HEK293 (cell line): Measurements from ENCODE around the gene PTPRK.

Experiments
- CTCF ChIA-PET: fragments of 350-600 bp; formaldehyde crosslinking; extraction: SDS; loops from one replicate; lab custom pipeline; 2021; ENCODE audit warnings: antibody characterized with exemption; lab: Yijun Ruan, JAX
- POLR2A ChIA-PET: fragments of 300-600 bp; formaldehyde crosslinking; extraction: SDS; loops from one replicate; lab custom pipeline; 2020; ENCODE audit warnings: antibody characterized with exemption, inconsistent platforms; lab: Yijun Ruan, JAX
- H3K27ac ChIP-seq: fragments of 200-500 bp; sonication (Bioruptor generic); 2 replicates; pipeline ENCODE4 v1.5.1; 2014; ENCODE audit warnings: low read depth, low read length, control low read depth, inconsistent platforms; ENCODE audit errors: extremely low read depth
- H3K36me3 ChIP-seq, 2 experiments: fragments of 200-500 bp in 1 of 2; sonication (Bioruptor generic) in 1 of 2; 1 replicate in 1 of 2; 2 replicates in 1 of 2; pipeline ENCODE4 v1.5.1; 2014 to 2017; ENCODE audit warnings: inconsistent platforms in 2 of 2, low read length in 2 of 2; ENCODE audit not compliant: control insufficient read depth in 2 of 2, insufficient read depth in 1 of 2
- H3K4me1 ChIP-seq: fragments of 200-500 bp; sonication (Bioruptor generic); 2 replicates; pipeline ENCODE4 v1.5.1; 2014; ENCODE audit warnings: mild to moderate bottlenecking, low read length, inconsistent platforms; ENCODE audit not compliant: control insufficient read depth, insufficient read depth
- H3K4me3 ChIP-seq: 2 replicates; pipeline ENCODE4 v1.5.1; 2011; ENCODE audit warnings: low read depth, mild to moderate bottlenecking, control low read depth, low read length, moderate library complexity
- H3K9me3 ChIP-seq: fragments of 200-500 bp; sonication (Bioruptor generic); 2 replicates; pipeline ENCODE4 v1.5.1; 2014; ENCODE audit warnings: low read depth, low read length, inconsistent platforms; ENCODE audit not compliant: control insufficient read depth, insufficient read depth
- PRDM6 ChIP-seq: fragments of 450-650 bp; formaldehyde crosslinking; IDR thresholded peaks from 2 replicates; pipeline ENCODE4 v1.5.1; 2017; ENCODE audit warnings: missing biosample characterization, missing genetic modification characterization
- SCRT1 ChIP-seq: fragments of 450-650 bp; formaldehyde crosslinking; IDR thresholded peaks from 2 replicates; pipeline ENCODE4 v1.5.1; 2016; ENCODE audit warnings: missing biosample characterization, missing genetic modification characterization, borderline replicate concordance
- ZBTB6 ChIP-seq: fragments of 450-650 bp; formaldehyde crosslinking; IDR thresholded peaks from 2 replicates; pipeline ENCODE4 v1.5.1; 2017; ENCODE audit warnings: missing biosample characterization, missing genetic modification characterization
- ZFP41 ChIP-seq: fragments of 450-650 bp; formaldehyde crosslinking; IDR thresholded peaks from 2 replicates; pipeline ENCODE4 v1.5.1; 2016; ENCODE audit warnings: missing biosample characterization, missing genetic modification characterization, borderline replicate concordance
- ZNF121 ChIP-seq: fragments of 450-650 bp; formaldehyde crosslinking; IDR thresholded peaks from 2 replicates; pipeline ENCODE4 v1.5.1; 2016; ENCODE audit warnings: missing biosample characterization, missing genetic modification characterization
- ZNF18 ChIP-seq: fragments of 450-650 bp; formaldehyde crosslinking; IDR thresholded peaks from 2 replicates; pipeline ENCODE4 v1.5.1; 2016; ENCODE audit warnings: missing biosample characterization, missing genetic modification characterization
- ZNF24 ChIP-seq: fragments of 450-650 bp; formaldehyde crosslinking; IDR thresholded peaks from 2 replicates; pipeline ENCODE4 v1.5.1; 2016; ENCODE audit warnings: missing biosample characterization, missing genetic modification characterization
- ZNF391 ChIP-seq: fragments of 450-650 bp; formaldehyde crosslinking; IDR thresholded peaks from 2 replicates; pipeline ENCODE4 v1.5.1; 2016; ENCODE audit warnings: low read depth, missing biosample characterization, missing genetic modification characterization, borderline replicate concordance
- ZNF521 ChIP-seq: fragments of 450-650 bp; formaldehyde crosslinking; IDR thresholded peaks from 2 replicates; pipeline ENCODE4 v1.5.1; 2017; ENCODE audit warnings: missing biosample characterization, mild to moderate bottlenecking, missing genetic modification characterization
- ZNF692 ChIP-seq: fragments of 450-650 bp; formaldehyde crosslinking; IDR thresholded peaks from 2 replicates; pipeline ENCODE4 v1.5.1; 2016; ENCODE audit warnings: missing biosample characterization, missing genetic modification characterization
- TF ChIP-seq, protein P1 (sequence below): fragments of 450-650 bp; formaldehyde crosslinking; IDR thresholded peaks from 2 replicates; pipeline ENCODE4 v1.5.1; 2016; ENCODE audit warnings: missing biosample characterization, missing genetic modification characterization, borderline replicate concordance
- TF ChIP-seq, protein P2 (sequence below): fragments of 450-650 bp; formaldehyde crosslinking; IDR thresholded peaks from 2 replicates; pipeline ENCODE4 v1.5.1; 2016; ENCODE audit warnings: missing biosample characterization, missing genetic modification characterization
- TF ChIP-seq, protein P3 (sequence below): fragments of 450-650 bp; formaldehyde crosslinking; conservative IDR thresholded peaks from 2 replicates; pipeline ENCODE4 v1.5.1; 2016; ENCODE audit warnings: low read depth, missing biosample characterization, missing genetic modification characterization

PTPRK gene

DNA sequence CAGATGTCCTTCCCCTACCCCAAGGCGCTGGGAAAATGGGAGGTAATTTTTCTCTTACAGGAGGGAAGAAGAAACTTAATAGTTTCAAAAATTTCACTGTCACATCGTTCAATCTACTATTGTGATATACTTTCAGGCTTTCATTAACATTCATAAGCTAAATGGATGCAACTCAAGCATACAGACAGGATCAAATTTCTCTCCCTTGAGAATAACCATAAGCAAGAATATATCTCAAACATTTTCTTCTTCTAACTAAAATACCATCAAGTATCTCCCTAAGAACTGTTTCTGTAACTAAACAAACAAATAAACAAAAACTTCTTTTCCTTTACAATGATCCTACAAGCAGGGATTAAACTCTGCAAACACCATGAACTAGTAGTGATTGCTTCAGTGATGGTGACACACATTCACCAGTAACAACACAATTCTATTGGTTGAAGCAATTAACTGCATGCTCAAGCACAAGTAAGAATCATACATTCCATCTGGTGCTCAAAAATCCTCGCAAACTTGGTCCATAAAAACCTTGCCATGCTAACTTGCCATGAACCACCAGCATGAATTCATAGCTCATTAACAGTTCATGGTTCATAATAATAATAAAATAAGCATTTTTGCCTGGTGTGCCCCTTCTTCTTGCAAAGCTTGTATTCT lies 183.8 kb downstream of the PTPRK start:
- Histone ChIP-seq H3K9me3 (no peaks in the 10 kb centered on the region), H3K36me3 (no peaks in the 10 kb centered on the region), H3K27ac (no peak overlapping the region), H3K4me3 (no peak overlapping the region), H3K4me1 (peaks cover 20% of the 10 kb centered on the region)
- ChIA-PET CTCF (interaction anchor here (0.6 to 2.9 kb wide), 4 partner anchors 9 to 605 kb away, joined by 3 to 8 read pairs (median 5); no protein-coding TSS in a partner anchor), POLR2A (interaction anchor here (0.7 kb wide), 1 partner anchor 12 kb away, joined by 3 read pairs; no protein-coding TSS in a partner anchor)
- TF ChIP-seq SCRT1 (tag by site-specific recombination), result no peak
- peak; percentile 27; the same call in 1 of the 2 replicates for TF ChIP-seq PRDM6 (tag by site-specific recombination)

DNA sequence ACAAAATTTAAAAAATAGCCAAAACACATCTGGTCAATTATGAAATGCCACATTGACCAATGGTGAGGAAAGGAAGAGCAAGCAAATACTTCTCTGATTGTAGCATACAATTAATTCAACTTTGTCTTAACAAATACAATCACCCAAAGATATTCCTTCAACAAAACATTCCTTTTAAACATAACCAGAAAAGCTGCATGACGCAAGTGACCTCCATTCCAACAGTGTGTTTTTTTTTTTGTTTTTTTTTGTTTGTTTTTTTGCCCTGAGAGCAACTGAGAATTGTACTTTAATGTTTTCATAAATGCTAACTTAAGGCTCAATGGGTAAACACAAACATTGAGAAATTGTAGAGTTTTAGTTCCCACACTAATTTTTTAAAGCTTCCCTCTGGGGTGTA lies 184.4 kb downstream of the PTPRK start:
- ChIA-PET POLR2A (no interaction called here), CTCF (interaction anchor here (0.6 to 2.9 kb wide), 3 partner anchors 8 to 604 kb away, joined by 5 to 8 read pairs (median 6); no protein-coding TSS in a partner anchor)
- no peaks in the 10 kb centered on the region for H3K9me3 ChIP-seq
- no peak overlapping the region for H3K27ac ChIP-seq
- no peak overlapping the region for H3K4me3 ChIP-seq
- peaks cover 20% of the 10 kb centered on the region for H3K4me1 ChIP-seq
- H3K36me3 ChIP-seq, result no peaks in the 10 kb centered on the region
- no peak for TF ChIP-seq ZNF121 (tag by site-specific recombination)
- no peak for TF ChIP-seq ZBTB6 (tag by site-specific recombination)
- TF ChIP-seq, protein P1, sequence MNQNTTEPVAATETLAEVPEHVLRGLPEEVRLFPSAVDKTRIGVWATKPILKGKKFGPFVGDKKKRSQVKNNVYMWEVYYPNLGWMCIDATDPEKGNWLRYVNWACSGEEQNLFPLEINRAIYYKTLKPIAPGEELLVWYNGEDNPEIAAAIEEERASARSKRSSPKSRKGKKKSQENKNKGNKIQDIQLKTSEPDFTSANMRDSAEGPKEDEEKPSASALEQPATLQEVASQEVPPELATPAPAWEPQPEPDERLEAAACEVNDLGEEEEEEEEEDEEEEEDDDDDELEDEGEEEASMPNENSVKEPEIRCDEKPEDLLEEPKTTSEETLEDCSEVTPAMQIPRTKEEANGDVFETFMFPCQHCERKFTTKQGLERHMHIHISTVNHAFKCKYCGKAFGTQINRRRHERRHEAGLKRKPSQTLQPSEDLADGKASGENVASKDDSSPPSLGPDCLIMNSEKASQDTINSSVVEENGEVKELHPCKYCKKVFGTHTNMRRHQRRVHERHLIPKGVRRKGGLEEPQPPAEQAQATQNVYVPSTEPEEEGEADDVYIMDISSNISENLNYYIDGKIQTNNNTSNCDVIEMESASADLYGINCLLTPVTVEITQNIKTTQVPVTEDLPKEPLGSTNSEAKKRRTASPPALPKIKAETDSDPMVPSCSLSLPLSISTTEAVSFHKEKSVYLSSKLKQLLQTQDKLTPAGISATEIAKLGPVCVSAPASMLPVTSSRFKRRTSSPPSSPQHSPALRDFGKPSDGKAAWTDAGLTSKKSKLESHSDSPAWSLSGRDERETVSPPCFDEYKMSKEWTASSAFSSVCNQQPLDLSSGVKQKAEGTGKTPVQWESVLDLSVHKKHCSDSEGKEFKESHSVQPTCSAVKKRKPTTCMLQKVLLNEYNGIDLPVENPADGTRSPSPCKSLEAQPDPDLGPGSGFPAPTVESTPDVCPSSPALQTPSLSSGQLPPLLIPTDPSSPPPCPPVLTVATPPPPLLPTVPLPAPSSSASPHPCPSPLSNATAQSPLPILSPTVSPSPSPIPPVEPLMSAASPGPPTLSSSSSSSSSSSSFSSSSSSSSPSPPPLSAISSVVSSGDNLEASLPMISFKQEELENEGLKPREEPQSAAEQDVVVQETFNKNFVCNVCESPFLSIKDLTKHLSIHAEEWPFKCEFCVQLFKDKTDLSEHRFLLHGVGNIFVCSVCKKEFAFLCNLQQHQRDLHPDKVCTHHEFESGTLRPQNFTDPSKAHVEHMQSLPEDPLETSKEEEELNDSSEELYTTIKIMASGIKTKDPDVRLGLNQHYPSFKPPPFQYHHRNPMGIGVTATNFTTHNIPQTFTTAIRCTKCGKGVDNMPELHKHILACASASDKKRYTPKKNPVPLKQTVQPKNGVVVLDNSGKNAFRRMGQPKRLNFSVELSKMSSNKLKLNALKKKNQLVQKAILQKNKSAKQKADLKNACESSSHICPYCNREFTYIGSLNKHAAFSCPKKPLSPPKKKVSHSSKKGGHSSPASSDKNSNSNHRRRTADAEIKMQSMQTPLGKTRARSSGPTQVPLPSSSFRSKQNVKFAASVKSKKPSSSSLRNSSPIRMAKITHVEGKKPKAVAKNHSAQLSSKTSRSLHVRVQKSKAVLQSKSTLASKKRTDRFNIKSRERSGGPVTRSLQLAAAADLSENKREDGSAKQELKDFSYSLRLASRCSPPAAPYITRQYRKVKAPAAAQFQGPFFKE (tag by site-specific recombination), result no peak
- no peak for TF ChIP-seq ZNF521 (tag by site-specific recombination)
- TF ChIP-seq ZNF18 (tag by site-specific recombination), result no peak
- TF ChIP-seq, protein P2, sequence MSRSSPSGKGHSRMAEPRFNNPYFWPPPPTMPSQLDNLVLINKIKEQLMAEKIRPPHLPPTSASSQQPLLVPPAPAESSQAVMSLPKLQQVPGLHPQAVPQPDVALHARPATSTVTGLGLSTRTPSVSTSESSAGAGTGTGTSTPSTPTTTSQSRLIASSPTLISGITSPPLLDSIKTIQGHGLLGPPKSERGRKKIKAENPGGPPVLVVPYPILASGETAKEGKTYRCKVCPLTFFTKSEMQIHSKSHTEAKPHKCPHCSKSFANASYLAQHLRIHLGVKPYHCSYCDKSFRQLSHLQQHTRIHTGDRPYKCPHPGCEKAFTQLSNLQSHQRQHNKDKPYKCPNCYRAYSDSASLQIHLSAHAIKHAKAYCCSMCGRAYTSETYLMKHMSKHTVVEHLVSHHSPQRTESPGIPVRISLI (tag by site-specific recombination), result no peak
- no peak for TF ChIP-seq ZFP41 (tag by site-specific recombination)
- TF ChIP-seq, protein P3, sequence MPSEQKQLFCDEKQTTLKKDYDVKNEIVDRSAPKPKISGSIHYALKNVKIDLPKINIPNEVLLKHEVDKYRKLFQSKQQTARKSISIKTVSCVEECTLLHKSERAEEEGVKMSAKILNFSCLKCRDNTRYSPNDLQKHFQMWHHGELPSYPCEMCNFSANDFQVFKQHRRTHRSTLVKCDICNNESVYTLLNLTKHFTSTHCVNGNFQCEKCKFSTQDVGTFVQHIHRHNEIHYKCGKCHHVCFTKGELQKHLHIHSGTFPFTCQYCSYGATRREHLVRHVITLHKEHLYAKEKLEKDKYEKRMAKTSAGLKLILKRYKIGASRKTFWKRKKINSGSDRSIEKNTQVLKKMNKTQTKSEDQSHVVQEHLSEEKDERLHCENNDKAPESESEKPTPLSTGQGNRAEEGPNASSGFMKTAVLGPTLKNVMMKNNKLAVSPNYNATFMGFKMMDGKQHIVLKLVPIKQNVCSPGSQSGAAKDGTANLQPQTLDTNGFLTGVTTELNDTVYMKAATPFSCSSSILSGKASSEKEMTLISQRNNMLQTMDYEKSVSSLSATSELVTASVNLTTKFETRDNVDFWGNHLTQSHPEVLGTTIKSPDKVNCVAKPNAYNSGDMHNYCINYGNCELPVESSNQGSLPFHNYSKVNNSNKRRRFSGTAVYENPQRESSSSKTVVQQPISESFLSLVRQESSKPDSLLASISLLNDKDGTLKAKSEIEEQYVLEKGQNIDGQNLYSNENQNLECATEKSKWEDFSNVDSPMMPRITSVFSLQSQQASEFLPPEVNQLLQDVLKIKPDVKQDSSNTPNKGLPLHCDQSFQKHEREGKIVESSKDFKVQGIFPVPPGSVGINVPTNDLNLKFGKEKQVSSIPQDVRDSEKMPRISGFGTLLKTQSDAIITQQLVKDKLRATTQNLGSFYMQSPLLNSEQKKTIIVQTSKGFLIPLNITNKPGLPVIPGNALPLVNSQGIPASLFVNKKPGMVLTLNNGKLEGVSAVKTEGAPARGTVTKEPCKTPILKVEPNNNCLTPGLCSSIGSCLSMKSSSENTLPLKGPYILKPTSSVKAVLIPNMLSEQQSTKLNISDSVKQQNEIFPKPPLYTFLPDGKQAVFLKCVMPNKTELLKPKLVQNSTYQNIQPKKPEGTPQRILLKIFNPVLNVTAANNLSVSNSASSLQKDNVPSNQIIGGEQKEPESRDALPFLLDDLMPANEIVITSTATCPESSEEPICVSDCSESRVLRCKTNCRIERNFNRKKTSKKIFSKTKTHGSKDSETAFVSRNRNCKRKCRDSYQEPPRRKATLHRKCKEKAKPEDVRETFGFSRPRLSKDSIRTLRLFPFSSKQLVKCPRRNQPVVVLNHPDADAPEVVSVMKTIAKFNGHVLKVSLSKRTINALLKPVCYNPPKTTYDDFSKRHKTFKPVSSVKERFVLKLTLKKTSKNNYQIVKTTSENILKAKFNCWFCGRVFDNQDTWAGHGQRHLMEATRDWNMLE (tag by site-specific recombination), result no peak
- no peak for TF ChIP-seq ZNF24 (tag by site-specific recombination)
- TF ChIP-seq ZNF391 (tag by site-specific recombination), result no peak
- no peak for TF ChIP-seq ZNF692
